ENCODE data around the gene CDC37L1.

The CDC37L1 gene

GRCh38 chr9:4706971-4707622, 27.7 kb downstream of the CDC37L1 start:
- TF ChIP-seq Cebpa-rat (IDR thresholded peaks at IDR 0.05): no peak
- Histone ChIP-seq H4K20me1 (no peaks in the 10 kb centered on the region), H3K4me2 (no peak overlapping the region), H3K36me3 (peaks cover 74% of the 10 kb centered on the region), H3K27ac (no peak overlapping the region), H3K9ac (no peak overlapping the region), H3K9me3 (no peaks in the 10 kb centered on the region), H3K27me3 (no peaks in the 10 kb centered on the region), H3K4me3 (no peak overlapping the region), H3K4me1 (no peaks in the 10 kb centered on the region)

GRCh38 chr9:4709380-4709779, 30.0 kb downstream of the CDC37L1 start:
- no peaks in the 10 kb centered on the region for H3K27me3 ChIP-seq
- H3K36me3 ChIP-seq: peaks cover 75% of the 10 kb centered on the region
- H3K27ac ChIP-seq: no peak overlapping the region
- peaks cover 2% of the 10 kb centered on the region; the same call in 1 of the 2 replicates for H3K4me1 ChIP-seq
- no peak overlapping the region for H3K9ac ChIP-seq
- H3K4me2 ChIP-seq: no peak overlapping the region
- H3K4me3 ChIP-seq: no peak overlapping the region
- no peaks in the 10 kb centered on the region for H4K20me1 ChIP-seq
- no peak for TF ChIP-seq Cebpa-rat (IDR thresholded peaks at IDR 0.05)
- H3K9me3 ChIP-seq: no peaks in the 10 kb centered on the region; the same call in 1 of the 2 replicates

GRCh38 chr9:4713849-4714248, 34.5 kb downstream of the CDC37L1 start:
- H3K9me3 ChIP-seq: no peaks in the 10 kb centered on the region; the same call in 1 of the 2 replicates
- peaks cover 92% of the 10 kb centered on the region for H3K36me3 ChIP-seq
- no peak overlapping the region for H3K27ac ChIP-seq
- H3K4me1 ChIP-seq: peaks cover 8% of the 10 kb centered on the region; the same call in 1 of the 2 replicates
- no peak overlapping the region for H3K9ac ChIP-seq
- H4K20me1 ChIP-seq: 0 out of 2 replicates have a peak, but pooled peaks cover 4% of the 10 kb centered on the region
- H3K4me2 ChIP-seq: no peak overlapping the region
- H3K27me3 ChIP-seq: no peaks in the 10 kb centered on the region
- no peak overlapping the region for H3K4me3 ChIP-seq
- TF ChIP-seq Cebpa-rat (IDR thresholded peaks at IDR 0.05): no peak

- no peak for TF ChIP-seq Cebpa-rat (IDR thresholded peaks at IDR 0.05)
- Histone ChIP-seq H3K4me3 (no peak overlapping the region), H3K27ac (no peak overlapping the region), H3K9me3 (no peaks in the 10 kb centered on the region; the same call in 1 of the 2 replicates), H4K20me1 (0 out of 2 replicates have a peak, but pooled peaks cover 4% of the 10 kb centered on the region), H3K4me2 (no peak overlapping the region), H3K4me1 (peaks cover 8% of the 10 kb centered on the region; the same call in 1 of the 2 replicates), H3K9ac (no peak overlapping the region), H3K27me3 (no peaks in the 10 kb centered on the region), H3K36me3 (peaks cover 94% of the 10 kb centered on the region)
Observed at GRCh38 chr9:4714266-4715016, 35.1 kb downstream of the CDC37L1 start.

GRCh38 chr9:4716163-4716562, 36.8 kb downstream of the CDC37L1 start:
- no peak overlapping the region for H3K4me2 ChIP-seq
- H3K9ac ChIP-seq: no peak overlapping the region
- H3K36me3 ChIP-seq: peaks cover 97% of the 10 kb centered on the region
- H3K4me3 ChIP-seq: no peak overlapping the region
- H3K27me3 ChIP-seq: no peaks in the 10 kb centered on the region
- TF ChIP-seq Cebpa-rat (IDR thresholded peaks at IDR 0.05): no peak
- no peak overlapping the region for H3K27ac ChIP-seq
- H3K9me3 ChIP-seq: no peaks in the 10 kb centered on the region; the same call in 1 of the 2 replicates
- peaks cover 8% of the 10 kb centered on the region; the same call in 1 of the 2 replicates for H3K4me1 ChIP-seq
- 0 out of 2 replicates have a peak, but pooled peaks cover 4% of the 10 kb centered on the region for H4K20me1 ChIP-seq

GRCh38 chr9:4717815-4718214, 38.4 kb downstream of the CDC37L1 start:
- Histone ChIP-seq H3K27me3 (no peaks in the 10 kb centered on the region), H3K36me3 (peaks cover 100% of the 10 kb centered on the region), H3K9me3 (no peaks in the 10 kb centered on the region; the same call in 1 of the 2 replicates), H3K9ac (no peak overlapping the region), H3K4me3 (no peak overlapping the region), H3K27ac (no peak overlapping the region), H3K4me2 (no peak overlapping the region), H3K4me1 (peaks cover 8% of the 10 kb centered on the region; the same call in 1 of the 2 replicates), H4K20me1 (0 out of 2 replicates have a peak, but pooled peaks cover 4% of the 10 kb centered on the region)
- no peak for TF ChIP-seq Cebpa-rat (IDR thresholded peaks at IDR 0.05)

GRCh38 chr9:4718911-4719310, 39.5 kb downstream of the CDC37L1 start:
- Histone ChIP-seq H3K4me3 (no peak overlapping the region), H3K4me1 (peaks cover 8% of the 10 kb centered on the region; the same call in 1 of the 2 replicates), H3K36me3 (peaks cover 92% of the 10 kb centered on the region), H4K20me1 (peaks cover 6% of the 10 kb centered on the region; the same call in 1 of the 2 replicates), H3K9me3 (no peaks in the 10 kb centered on the region; the same call in 1 of the 2 replicates), H3K4me2 (no peak overlapping the region), H3K9ac (no peak overlapping the region), H3K27me3 (no peaks in the 10 kb centered on the region), H3K27ac (no peak overlapping the region)
- no peak for TF ChIP-seq Cebpa-rat (IDR thresholded peaks at IDR 0.05)

GRCh38 chr9:4721736-4722135, 42.4 kb downstream of the CDC37L1 start:
- no peak for TF ChIP-seq Cebpa-rat (IDR thresholded peaks at IDR 0.05)
- Histone ChIP-seq H3K4me1 (no peaks in the 10 kb centered on the region), H4K20me1 (peaks cover 27% of the 10 kb centered on the region), H3K4me2 (no peak overlapping the region), H3K27me3 (no peaks in the 10 kb centered on the region), H3K27ac (no peak overlapping the region), H3K4me3 (no peak overlapping the region), H3K36me3 (peaks cover 90% of the 10 kb centered on the region), H3K9me3 (no peaks in the 10 kb centered on the region), H3K9ac (no peak overlapping the region)

- Histone ChIP-seq H3K4me1 (peaks cover 4% of the 10 kb centered on the region; the same call in 1 of the 2 replicates), H3K36me3 (peaks cover 70% of the 10 kb centered on the region)
- TF ChIP-seq Cebpa-rat (IDR thresholded peaks at IDR 0.05): no peak
Observed at GRCh38 chr9:4725706-4726442, 46.5 kb downstream of the CDC37L1 start.

More at GRCh38 chr9:4725706-4726442, 46.5 kb downstream of the CDC37L1 start:
- peaks cover 59% of the 10 kb centered on the region for H4K20me1 ChIP-seq
- H3K4me3 ChIP-seq: no peak overlapping the region
- no peak overlapping the region for H3K9ac ChIP-seq
- no peaks in the 10 kb centered on the region for H3K27me3 ChIP-seq
- no peak overlapping the region for H3K27ac ChIP-seq
- no peak overlapping the region for H3K4me2 ChIP-seq
- peaks cover 6% of the 10 kb centered on the region; the same call in 1 of the 2 replicates for H3K9me3 ChIP-seq

All from BLaER1 (cell line).